CD4-positive, alpha-beta memory T cell (primary cell): ENCODE results near the gene CDKL1. TPM values are rescaled to one million over a fixed set of nuclear protein-coding genes. Genes with fewer than 3 reads are reported as not detected.

Experiments
- CTCF ChIA-PET: fragments of 350-600 bp; sonication (Branson Sonifier 250); formaldehyde crosslinking; loops from one replicate; lab custom pipeline; 2021; ENCODE audit warnings: inconsistent platforms; ENCODE audit not compliant: partially characterized antibody; lab: Charles Lee
- POLR2A ChIA-PET: fragments of 350-600 bp; sonication (Branson Sonifier 250); formaldehyde crosslinking; loops from one replicate; lab custom pipeline; 2021; ENCODE audit not compliant: partially characterized antibody; lab: Charles Lee
- DNase-seq, 5 donors: peaks; one replicate each; pipeline versions ENCODE4 v3.0.0 to v3.0.0-alpha.2; 2020 to 2022; ENCODE audit warnings: mixed read lengths in 1 of 5
- H3K27ac ChIP-seq: one replicate; pipeline ENCODE4 v1.7.0; 2013; ENCODE audit warnings: low read depth, low read length
- H3K27me3 ChIP-seq: 2 replicates; pipeline ENCODE4 v1.7.0; 2013; ENCODE audit warnings: mild to moderate bottlenecking, low read length, moderate library complexity; ENCODE audit not compliant: insufficient read depth
- H3K36me3 ChIP-seq: 2 replicates; pipeline ENCODE4 v1.7.0; 2013; ENCODE audit warnings: mild to moderate bottlenecking, low read length, moderate library complexity; ENCODE audit not compliant: insufficient read depth
- H3K4me1 ChIP-seq: 2 replicates; pipeline ENCODE4 v1.7.0; 2013; ENCODE audit warnings: mild to moderate bottlenecking, low read length, moderate library complexity; ENCODE audit not compliant: insufficient read depth
- H3K4me3 ChIP-seq, 2 donors: one replicate each; pipeline ENCODE4 v1.7.0; 2013; ENCODE audit warnings: low read length in 2 of 2, mild to moderate bottlenecking in 1 of 2
- H3K9me3 ChIP-seq, 2 donors: one replicate each; pipeline ENCODE4 v1.7.0; 2013; ENCODE audit warnings: low read length in 2 of 2, control low read depth in 1 of 2; ENCODE audit not compliant: control insufficient read depth in 1 of 2
- H3K27ac Mint-ChIP-seq, 7 donors: one replicate each; pipeline ENCODE4 v1.8.0; 2020 to 2021; ENCODE audit warnings: mixed read lengths in 7 of 7, mild to moderate bottlenecking in 6 of 7, inconsistent platforms in 3 of 7, moderate library complexity in 3 of 7
- H3K27me3 Mint-ChIP-seq, 2 donors: one replicate each; pipeline ENCODE4 v1.8.0; 2020 to 2021; ENCODE audit warnings: mixed read lengths in 2 of 2
- H3K36me3 Mint-ChIP-seq, 2 donors: one replicate each; pipeline ENCODE4 v1.8.0; 2020 to 2021; ENCODE audit warnings: mixed read lengths in 2 of 2, inconsistent platforms in 1 of 2, mild to moderate bottlenecking in 1 of 2
- H3K4me1 Mint-ChIP-seq, 4 donors: one replicate each; pipeline ENCODE4 v1.8.0; 2020 to 2021; ENCODE audit warnings: mixed read lengths in 4 of 4, mild to moderate bottlenecking in 1 of 4
- H3K4me3 Mint-ChIP-seq, 8 donors: one replicate each; pipeline ENCODE4 v1.8.0; 2020 to 2021; ENCODE audit warnings: mixed read lengths in 8 of 8, mild to moderate bottlenecking in 7 of 8, moderate library complexity in 6 of 8, inconsistent platforms in 3 of 8
- H3K9me3 Mint-ChIP-seq, 8 donors: one replicate each; pipeline ENCODE4 v1.8.0; 2020 to 2021; ENCODE audit warnings: mixed read lengths in 8 of 8, mild to moderate bottlenecking in 5 of 8, inconsistent platforms in 3 of 8, moderate library complexity in 1 of 8
- intact Hi-C: fragments of 100-400 bp; cut with micrococcal nuclease; formaldehyde crosslinking; loops from one replicate; pipeline ENCODE4 v1.15.1; 2023
- polyA plus RNA-seq, 2 donors: library from polyadenylated mRNA; unstranded; fragments of 300-500 nt; fragmentation: Illumina TruSeq; gene quantifications; one replicate each; pipeline ENCODE4 v1.2.3, GENCODE V29; 2021
- total RNA-seq, 2 experiments: library from RNA; stranded (reverse); gene quantifications; one replicate each; pipeline ENCODE4 v1.2.3, GENCODE V29; 2021

CDKL1 gene
- total RNA-seq (1 to 10 TPM; 6.4 to 6.5 TPM), polyA plus RNA-seq (10 to 100 TPM in 1 of 2 donors, 1 to 10 TPM in 1; 1.6 to 12.0 TPM)

DNA sequence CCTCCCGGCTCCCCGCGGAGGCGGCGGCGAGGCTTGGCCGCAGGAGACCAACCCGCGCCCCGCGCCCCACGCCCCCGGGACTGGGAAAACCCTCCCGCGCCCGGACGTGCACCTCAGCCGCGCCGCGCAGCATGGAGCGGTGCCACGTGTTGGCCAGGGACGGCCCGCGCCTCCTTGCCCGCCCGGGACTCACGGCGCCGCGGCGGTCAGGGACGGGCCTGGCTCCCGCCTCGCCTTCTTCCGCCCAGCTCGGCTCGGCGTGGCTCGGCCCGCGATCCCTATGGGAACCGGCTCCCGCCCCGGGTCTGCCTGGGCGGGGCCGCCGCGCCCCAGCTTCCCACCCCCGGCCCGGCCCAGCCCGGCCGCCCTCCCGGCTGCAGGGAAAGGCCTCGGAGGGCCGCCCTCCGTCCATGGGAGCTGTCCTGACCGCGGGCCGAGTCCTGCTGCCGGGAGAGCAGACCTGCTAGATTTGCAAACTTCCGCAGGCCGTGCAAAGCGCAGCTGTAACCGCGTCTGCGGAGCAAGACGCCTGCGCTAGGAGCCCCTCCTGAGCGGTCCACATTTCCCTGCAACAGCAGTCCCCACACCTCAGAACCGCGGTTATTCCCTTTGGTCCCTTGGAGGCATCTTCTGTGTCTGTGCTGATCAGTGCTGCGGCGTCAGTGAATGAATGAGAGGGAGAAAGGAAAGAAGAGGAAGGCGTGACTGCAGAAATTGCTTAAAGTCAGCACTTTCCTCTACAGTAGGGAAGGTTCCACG is at the start of gene CDKL1:
TSS of gene CDKL1 (minus strand) at position 251 of the 759 bp plus-strand sequence. CDS start 1,013 bp downstream, outside the sequence.
- Mint-ChIP-seq H3K36me3 (no peaks in the 10 kb centered on the region), H3K27ac (peak within 1 kb of the TSS in 6 of 7 donors; percentile 3 to 92 (median 65)), H3K4me3 (peak within 1 kb of the TSS; percentile 88 to 97 (median 90)), H3K4me1 (peaks cover 8 to 16% (median 12%) of the 10 kb centered on the region in 4 donors), H3K27me3 (peaks cover 0 to 2% of the 10 kb centered on the region in 2 donors), H3K9me3 (peaks cover 0 to 1% (median 0%) of the 10 kb centered on the region in 8 donors)
- Histone ChIP-seq H3K9me3 (no peaks in the 10 kb centered on the region), H3K4me3 (peak within 1 kb of the TSS; percentile 39 to 73), H3K4me1 (peaks cover 14% of the 10 kb centered on the region), H3K27ac (no peak within 1 kb of the TSS), H3K36me3 (no peaks in the 10 kb centered on the region), H3K27me3 (no peaks in the 10 kb centered on the region)
- POLR2A ChIA-PET, result interaction anchor here (1.5 to 4.8 kb wide), 2 partner anchors 34 to 75 kb away, joined by 4 to 28 read pairs; no protein-coding TSS in a partner anchor
- peak; percentile 9 to 46 (median 24) for DNase-seq
- intact Hi-C loops, result loop anchor here (1.0 kb wide), 2 partner anchors 34 to 76 kb away; no protein-coding TSS in a partner anchor
- CTCF ChIA-PET, result interaction anchor here (0.7 to 1.9 kb wide), 4 partner anchors 74 to 125 kb away, joined by 3 to 14 read pairs (median 4); no protein-coding TSS in a partner anchor

DNA sequence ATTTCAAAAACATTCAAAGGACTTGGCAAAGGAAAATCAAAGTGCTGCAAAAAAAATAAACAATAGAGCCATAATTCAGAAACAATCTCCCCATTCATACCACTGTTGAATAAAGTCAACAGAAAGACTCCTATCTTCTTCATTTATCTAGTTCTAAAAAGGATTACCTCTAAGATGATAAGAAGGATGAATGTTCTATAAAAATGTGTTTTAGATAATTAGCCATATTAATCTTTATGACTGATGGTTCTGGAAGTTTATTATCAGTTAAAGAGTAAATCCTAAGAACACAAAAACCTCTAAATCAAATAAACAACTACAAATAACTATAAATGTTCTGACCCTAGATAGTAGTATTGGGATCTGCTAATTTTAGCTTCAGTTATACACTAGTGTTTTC is 37.8 kb upstream of the CDKL1 start:
- Mint-ChIP-seq H3K27me3 (no peaks in the 10 kb centered on the region), H3K27ac (no peak overlapping the region), H3K4me3 (no peak overlapping the region), H3K4me1 (no peaks in the 10 kb centered on the region), H3K9me3 (peaks cover 0 to 7% (median under 1%) of the 10 kb centered on the region in 8 donors), H3K36me3 (peaks cover 61 to 65% of the 10 kb centered on the region in 2 donors)
- Histone ChIP-seq H3K4me3 (no peak overlapping the region), H3K36me3 (peaks cover 15% of the 10 kb centered on the region), H3K27me3 (no peaks in the 10 kb centered on the region), H3K27ac (no peak overlapping the region), H3K4me1 (no peaks in the 10 kb centered on the region), H3K9me3 (no peaks in the 10 kb centered on the region)
- no peak for DNase-seq
- intact Hi-C loops, result no loop called here
- POLR2A ChIA-PET, result no interaction called here
- CTCF ChIA-PET, result no interaction called here

DNA sequence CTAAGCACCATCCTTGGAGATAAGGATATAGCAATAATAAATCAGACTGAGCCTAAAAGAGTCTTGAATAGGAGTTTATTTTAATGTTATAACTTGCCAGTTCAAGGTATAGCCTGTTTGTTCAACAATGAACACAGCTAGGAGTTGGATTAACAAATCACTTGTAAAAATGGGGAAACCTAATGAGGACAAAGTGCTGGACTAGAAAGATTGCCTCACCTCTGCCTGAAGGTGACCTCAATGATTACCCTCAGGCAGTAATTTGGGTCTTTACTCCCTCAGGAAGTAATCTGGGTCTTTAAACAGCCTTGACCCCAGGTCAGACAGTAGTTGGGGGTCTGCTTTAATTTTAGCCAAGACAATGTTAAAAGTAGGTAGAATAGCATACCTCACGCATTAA is 35.5 kb upstream of the CDKL1 start:
- DNase-seq, result no peak
- H3K27me3 ChIP-seq, result no peaks in the 10 kb centered on the region
- Mint-ChIP-seq H3K27me3 (no peaks in the 10 kb centered on the region), H3K4me3 (no peak overlapping the region), H3K36me3 (peaks cover 52 to 57% of the 10 kb centered on the region in 2 donors), H3K4me1 (no peaks in the 10 kb centered on the region), H3K9me3 (peaks cover 0 to under 1% (median 0%) of the 10 kb centered on the region in 8 donors), H3K27ac (no peak overlapping the region)
- peaks cover 8% of the 10 kb centered on the region for H3K36me3 ChIP-seq
- no peaks in the 10 kb centered on the region for H3K9me3 ChIP-seq
- H3K4me3 ChIP-seq, result no peak overlapping the region
- H3K4me1 ChIP-seq, result no peaks in the 10 kb centered on the region
- POLR2A ChIA-PET, result no interaction called here
- H3K27ac ChIP-seq, result no peak overlapping the region
- CTCF ChIA-PET, result no interaction called here
- intact Hi-C loops, result no loop called here

DNA sequence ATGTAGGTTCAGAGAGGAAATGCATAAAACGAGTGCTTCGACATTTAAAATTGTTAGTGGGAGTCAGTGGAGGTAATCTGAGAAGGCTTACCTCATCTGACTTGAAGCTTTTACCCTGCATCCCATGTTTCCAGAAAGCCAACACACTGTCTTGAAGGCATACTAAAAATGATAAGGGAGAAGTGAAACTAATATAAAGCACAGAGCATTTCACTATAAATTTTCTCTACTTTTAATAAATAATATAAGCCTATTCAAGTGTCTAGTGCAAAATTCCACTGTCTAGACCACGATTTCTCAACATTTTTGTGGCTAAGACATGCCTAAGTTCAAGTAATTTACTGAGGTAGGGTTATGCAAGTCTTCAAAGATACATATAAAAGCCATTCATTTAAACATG is 29.1 kb upstream of the CDKL1 start:
- intact Hi-C loops, result no loop called here
- ChIA-PET CTCF (interaction anchor here (2.1 kb wide), 1 partner anchor 105 kb away, joined by 8 read pairs; no protein-coding TSS in a partner anchor), POLR2A (no interaction called here)
- Mint-ChIP-seq H3K9me3 (no peaks in the 10 kb centered on the region), H3K4me1 (no peaks in the 10 kb centered on the region), H3K4me3 (no peak overlapping the region), H3K36me3 (peaks cover 32 to 34% of the 10 kb centered on the region in 2 donors), H3K27ac (no peak overlapping the region), H3K27me3 (no peaks in the 10 kb centered on the region)
- Histone ChIP-seq H3K27me3 (no peaks in the 10 kb centered on the region), H3K9me3 (no peaks in the 10 kb centered on the region), H3K4me3 (no peak overlapping the region), H3K4me1 (no peaks in the 10 kb centered on the region), H3K27ac (no peak overlapping the region), H3K36me3 (no peaks in the 10 kb centered on the region)
- DNase-seq, result no peak

DNA sequence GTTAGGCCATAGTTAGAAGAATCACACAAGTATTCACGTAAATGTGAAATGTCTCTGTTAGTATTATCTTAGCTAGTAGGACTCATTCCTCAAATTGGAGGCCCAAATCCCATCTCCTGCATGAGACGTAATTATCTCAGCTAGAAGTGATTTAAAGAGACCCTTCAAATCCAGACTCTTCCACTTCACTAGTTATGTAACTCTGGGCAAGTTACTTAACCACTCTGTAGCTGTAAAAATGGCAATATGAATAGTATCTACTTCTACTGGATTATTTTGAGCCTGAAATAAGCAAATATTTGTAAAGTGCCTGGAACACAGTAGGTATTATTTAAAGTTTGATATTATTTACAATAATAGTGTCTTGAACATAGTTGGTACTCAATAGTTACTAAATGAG is 28.4 kb upstream of the CDKL1 start:
- intact Hi-C loops, result no loop called here

DNA sequence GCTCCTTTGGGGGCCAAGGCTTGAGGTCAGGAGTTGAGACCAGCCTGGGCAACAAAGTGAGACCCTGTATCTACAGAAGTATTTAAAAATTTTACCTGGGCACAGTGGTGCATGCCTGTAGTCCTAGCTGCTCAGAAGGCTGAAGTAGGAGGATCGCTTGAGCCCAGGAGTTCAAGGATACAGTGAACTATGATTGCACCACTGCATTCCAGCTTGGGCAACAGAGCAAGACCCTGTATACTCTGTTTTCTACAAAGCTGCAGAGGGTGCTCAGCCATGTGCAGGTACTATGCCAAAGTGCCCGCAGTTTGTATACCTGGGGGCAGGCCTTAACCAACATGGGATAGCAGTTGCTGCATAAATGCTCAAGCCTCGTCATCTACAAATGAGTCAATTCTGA is 26.8 kb upstream of the CDKL1 start:
- no peaks in the 10 kb centered on the region for H3K4me1 Mint-ChIP-seq
- intact Hi-C loops, result no loop called here
- H3K9me3 Mint-ChIP-seq, result no peaks in the 10 kb centered on the region
- POLR2A ChIA-PET, result no interaction called here
- no peak for DNase-seq
- no peaks in the 10 kb centered on the region for H3K27me3 Mint-ChIP-seq
- no peaks in the 10 kb centered on the region for H3K27me3 ChIP-seq
- H3K9me3 ChIP-seq, result no peaks in the 10 kb centered on the region
- CTCF ChIA-PET, result no interaction called here
- no peaks in the 10 kb centered on the region for H3K36me3 ChIP-seq
- H3K4me3 ChIP-seq, result no peak overlapping the region
- H3K27ac Mint-ChIP-seq, result no peak overlapping the region
- no peaks in the 10 kb centered on the region for H3K4me1 ChIP-seq
- H3K36me3 Mint-ChIP-seq, result peaks cover 44 to 45% of the 10 kb centered on the region in 2 donors
- H3K27ac ChIP-seq, result no peak overlapping the region
- no peak overlapping the region for H3K4me3 Mint-ChIP-seq

More for the DNA sequence above, 28.4 kb upstream of the CDKL1 start:
- peaks cover 36 to 38% of the 10 kb centered on the region in 2 donors for H3K36me3 Mint-ChIP-seq
- no peaks in the 10 kb centered on the region for H3K27me3 Mint-ChIP-seq
- no peak overlapping the region for H3K4me3 ChIP-seq
- H3K36me3 ChIP-seq, result no peaks in the 10 kb centered on the region
- no peaks in the 10 kb centered on the region for H3K9me3 ChIP-seq
- no peak overlapping the region for H3K27ac ChIP-seq
- H3K4me1 ChIP-seq, result no peaks in the 10 kb centered on the region
- no peaks in the 10 kb centered on the region for H3K9me3 Mint-ChIP-seq
- no peak overlapping the region for H3K4me3 Mint-ChIP-seq
- DNase-seq, result no peak
- POLR2A ChIA-PET, result interaction anchor here (0.6 kb wide), 1 partner anchor 76 kb away, joined by 3 read pairs; no protein-coding TSS in a partner anchor
- H3K27ac Mint-ChIP-seq, result no peak overlapping the region
- no peaks in the 10 kb centered on the region for H3K27me3 ChIP-seq
- H3K4me1 Mint-ChIP-seq, result no peaks in the 10 kb centered on the region
- CTCF ChIA-PET, result interaction anchor here (2.1 kb wide), 1 partner anchor 104 kb away, joined by 8 read pairs; no protein-coding TSS in a partner anchor

DNA sequence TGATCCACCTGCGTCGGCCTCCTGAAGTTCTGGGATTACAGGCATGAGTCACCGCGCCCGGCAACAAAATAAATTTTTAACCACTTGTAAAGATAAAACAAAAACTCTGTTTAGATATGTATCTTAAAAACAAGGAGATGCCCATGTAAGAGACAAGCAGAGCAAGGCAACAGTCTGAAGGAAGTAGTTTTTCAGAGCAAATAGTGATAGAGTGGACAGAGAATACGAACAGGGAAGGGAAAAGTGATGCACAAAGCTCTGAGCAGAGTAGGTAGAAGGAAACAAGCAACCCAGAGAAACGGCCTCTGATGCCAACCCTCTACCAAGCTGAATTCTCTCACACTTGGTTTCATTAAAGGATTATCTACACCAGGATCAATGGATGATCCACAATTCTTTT is 24.8 kb upstream of the CDKL1 start:
- H3K4me1 ChIP-seq, result no peaks in the 10 kb centered on the region
- intact Hi-C loops, result no loop called here
- Mint-ChIP-seq H3K4me3 (no peak overlapping the region), H3K27me3 (no peaks in the 10 kb centered on the region), H3K4me1 (no peaks in the 10 kb centered on the region), H3K36me3 (peaks cover 56% of the 10 kb centered on the region in 2 donors), H3K27ac (peak overlapping the region in 1 of 7 donors; percentile 64), H3K9me3 (peaks cover 0 to 2% (median 0%) of the 10 kb centered on the region in 8 donors)
- POLR2A ChIA-PET, result no interaction called here
- DNase-seq, result no peak
- H3K4me3 ChIP-seq, result no peak overlapping the region
- no peaks in the 10 kb centered on the region for H3K36me3 ChIP-seq
- no peaks in the 10 kb centered on the region for H3K27me3 ChIP-seq
- no peaks in the 10 kb centered on the region for H3K9me3 ChIP-seq
- CTCF ChIA-PET, result no interaction called here
- H3K27ac ChIP-seq, result no peak overlapping the region
